GM21825 (cell line): ENCODE data around the gene SLC26A3.

ENCODE experiments used
- ATAC-seq: cut with Tn5 transposase; IDR thresholded peaks from one replicate; pipeline ENCODE4 v1.9.1; 2021; ENCODE audit warnings: mild to moderate bottlenecking, moderate library complexity; ENCODE audit not compliant: unreplicated experiment

SLC26A3 gene

DNA sequence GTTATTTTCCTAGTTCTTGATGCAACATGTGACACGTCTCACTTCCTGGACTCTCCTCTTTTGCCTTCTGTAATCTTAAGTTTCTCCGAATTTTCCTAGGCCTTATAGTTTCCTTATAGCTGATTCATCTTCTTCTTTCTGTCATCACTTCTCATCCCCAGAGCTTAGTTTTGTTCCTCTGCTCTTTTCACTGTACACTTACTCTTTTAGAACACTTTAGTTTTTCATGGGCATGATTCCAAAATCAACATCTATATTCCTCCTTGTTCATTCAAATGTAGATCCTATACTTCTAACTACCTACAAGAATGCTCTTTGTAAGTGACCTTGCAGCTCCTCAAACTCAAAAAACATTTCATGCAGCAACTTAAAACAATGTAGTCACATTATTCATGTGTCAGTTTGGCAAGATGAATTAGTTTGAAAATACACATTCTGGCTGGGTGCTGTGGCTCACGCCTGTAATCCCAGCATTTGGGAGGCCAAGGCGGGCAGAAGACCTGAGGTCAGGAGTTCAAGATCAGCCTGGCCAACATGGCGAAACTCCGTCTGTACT, 13.1 kb upstream of the SLC26A3 start:
- ATAC-seq, result no peak

DNA sequence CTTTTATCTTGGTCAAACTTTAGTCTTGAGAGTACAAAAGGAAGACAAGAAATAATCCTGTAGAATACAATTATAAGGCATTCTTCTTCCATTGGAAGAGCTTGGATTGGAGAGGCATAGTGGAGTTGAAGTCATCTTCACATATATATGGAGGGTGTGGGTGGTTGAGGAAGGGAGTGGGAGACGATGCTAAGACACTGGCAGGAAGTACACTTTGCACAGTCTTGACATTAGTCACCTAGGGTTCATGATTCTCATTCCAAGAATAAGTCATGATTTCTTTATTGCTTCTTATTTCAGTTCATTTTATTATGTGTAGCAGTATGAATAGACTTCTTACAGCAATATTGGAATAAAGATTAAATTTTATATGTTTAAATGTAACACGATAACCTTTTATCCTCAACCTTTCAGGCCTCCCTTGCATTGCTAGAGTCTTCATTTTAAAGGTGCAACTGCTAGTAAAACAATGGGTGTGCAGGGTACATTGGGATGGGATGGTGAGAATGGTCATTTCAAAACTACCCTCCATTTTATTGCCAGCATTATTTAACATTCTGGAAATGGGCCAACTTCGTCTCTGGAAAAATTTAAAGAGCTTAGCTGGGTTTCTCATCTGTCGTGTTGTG, 12.3 kb upstream of the SLC26A3 start:
- ATAC-seq, result no peak

- ATAC-seq, result no peak
Observed at GRCh38 chr7:107813524-107813923, 10.5 kb upstream of the SLC26A3 start.

- ATAC-seq, result no peak
Observed at GRCh38 chr7:107811934-107812333, 8.9 kb upstream of the SLC26A3 start.

- ATAC-seq, result no peak
Observed at GRCh38 chr7:107810626-107811025, 7.6 kb upstream of the SLC26A3 start.

DNA sequence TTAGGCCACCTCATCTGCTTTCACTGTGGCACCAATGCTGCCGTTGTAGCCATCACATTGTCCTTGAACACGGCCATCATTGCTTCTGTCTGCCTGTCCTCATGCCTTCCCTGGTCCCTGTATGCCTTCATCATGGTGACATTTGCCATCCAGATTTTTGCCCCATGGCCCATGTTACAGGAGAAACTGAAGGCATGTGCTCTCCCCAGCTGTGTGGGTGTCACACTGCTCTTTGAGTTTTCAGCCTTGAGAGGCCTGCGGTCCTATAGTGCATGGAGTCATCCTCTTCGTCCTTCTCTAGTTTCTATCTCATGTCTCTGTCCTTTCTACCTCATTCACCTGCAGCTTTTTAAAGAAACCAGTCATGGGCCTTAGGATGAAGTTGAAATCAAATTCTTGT, 6.2 kb upstream of the SLC26A3 start:
- no peak for ATAC-seq

DNA sequence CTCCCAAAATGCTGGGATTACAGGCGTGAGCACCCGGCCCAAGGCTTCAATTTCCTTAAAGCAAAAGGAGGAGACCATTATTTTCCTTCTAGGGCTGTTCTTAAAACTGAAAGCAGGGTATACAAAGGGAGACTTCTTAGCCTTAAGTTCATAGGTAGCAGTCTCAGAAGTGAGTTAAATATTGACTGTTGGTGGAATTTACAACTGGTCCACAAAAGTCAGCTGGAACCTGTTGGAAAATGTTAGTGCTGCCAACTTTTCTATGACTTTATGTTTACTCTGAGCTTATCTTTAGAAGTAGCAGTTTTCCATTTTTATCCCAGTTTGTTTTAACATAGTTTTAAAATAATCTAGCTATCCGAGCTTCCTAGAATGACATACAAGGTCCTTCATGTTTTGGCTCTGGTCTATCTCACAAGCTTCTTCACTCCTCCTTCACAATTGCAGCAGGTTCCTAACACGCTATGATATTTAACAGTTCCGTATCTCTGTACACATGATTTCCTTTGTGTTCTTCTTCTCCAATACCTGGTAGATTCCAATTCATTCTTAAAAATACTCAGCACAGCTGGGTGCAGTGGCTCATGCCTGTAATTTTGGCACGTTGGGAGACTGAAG, 3.3 kb downstream of the SLC26A3 start:
- ATAC-seq, result no peak

DNA sequence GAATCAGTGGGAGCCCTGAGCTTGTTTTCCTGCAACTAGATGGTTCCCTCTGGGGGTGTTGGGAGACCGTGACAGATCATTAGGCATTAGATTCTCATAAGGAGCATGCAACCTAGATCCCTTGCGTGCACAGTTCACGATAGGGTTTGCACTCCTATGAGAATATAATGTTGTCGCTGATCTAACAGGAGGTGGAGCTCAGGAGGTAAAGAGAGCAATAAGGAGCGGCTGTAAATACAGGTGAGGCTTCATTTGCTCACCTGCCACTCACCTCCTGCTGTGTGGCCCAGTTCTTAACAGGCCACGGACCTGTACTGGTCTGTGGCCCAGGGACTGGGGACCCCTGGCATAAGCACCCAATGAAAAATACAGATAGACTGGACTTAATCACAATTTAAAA, 10.7 kb downstream of the SLC26A3 start:
- no peak for ATAC-seq

GRCh38 chr7:107789647-107790046, 13.4 kb downstream of the SLC26A3 start:
- ATAC-seq, result no peak

- no peak for ATAC-seq
Observed at GRCh38 chr7:107788662-107789061, 14.4 kb downstream of the SLC26A3 start.

DNA sequence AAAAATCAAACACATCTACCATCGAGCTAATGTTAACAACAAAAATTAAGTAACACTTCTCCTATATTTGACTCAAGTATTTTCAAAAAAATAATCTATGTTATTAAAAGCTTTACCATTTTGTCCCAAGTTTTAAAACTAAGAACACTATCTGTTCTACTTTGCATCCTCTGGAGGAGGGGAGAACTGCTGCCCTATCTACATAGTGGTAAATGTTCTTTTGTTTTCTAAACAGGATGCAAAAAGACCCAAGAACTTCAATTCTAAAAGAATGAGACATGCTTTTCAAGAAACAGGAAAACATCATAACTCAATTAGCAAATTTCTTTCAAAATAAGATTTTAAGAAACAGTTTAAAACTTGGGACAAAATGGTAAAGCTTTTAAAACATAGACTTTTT, 14.8 kb downstream of the SLC26A3 start:
- no peak for ATAC-seq

DNA sequence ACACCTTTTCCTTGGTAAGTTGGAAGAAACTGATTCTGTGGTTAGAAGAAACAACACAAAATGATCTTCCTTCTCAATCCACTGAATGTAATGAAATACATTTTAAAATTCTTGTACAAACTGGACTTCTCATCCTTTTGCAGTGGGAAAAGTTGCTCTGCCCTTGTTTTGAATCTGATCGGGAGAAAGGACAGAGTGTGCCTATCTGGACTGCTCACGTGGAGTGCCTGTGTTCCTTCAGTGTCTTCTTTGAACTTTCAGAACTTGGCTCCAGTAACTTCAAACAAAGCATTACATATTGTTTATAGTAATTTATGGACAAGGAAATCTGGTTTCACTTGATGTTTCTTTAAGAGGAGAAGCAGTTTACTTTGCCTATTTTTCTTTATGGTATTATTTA, 17.1 kb downstream of the SLC26A3 start:
- ATAC-seq, result no peak

DNA sequence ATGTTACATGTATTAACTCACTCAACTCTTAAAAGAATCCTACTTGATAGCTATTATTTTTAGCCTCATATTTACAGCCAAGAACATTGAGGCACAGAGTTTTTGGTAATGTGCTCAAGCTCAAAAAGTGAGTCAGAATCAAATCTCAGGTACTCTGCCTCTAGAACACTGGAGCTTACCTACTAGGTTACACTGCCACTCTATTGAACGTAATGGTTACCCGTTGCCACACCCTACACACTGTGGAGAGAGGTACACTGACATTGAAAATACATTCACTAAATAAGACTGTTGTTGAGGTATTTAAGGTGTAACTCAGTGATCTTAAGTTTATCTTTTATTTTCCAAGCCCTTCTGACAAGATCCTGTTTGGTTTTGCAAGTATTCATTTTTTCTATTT, 17.9 kb downstream of the SLC26A3 start:
- no peak for ATAC-seq

DNA sequence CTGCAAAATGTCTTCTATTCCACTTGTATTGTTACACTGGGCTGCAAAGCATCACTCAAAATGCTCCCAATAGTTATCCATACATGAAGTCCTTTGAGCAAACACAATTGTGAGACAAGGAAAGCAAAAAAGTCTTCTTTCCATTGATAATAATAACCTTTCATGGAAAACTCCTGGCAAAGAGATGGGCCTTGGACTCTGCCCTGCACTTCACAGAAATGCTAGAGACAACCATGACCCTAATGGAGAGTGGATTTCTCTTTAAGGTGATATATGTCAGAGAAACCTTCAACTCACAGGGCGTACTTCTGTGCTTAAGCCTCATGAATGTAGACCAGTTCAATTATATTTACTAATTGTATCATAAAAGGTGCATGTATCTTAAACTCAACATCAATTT, 19.4 kb downstream of the SLC26A3 start:
- ATAC-seq, result no peak

DNA sequence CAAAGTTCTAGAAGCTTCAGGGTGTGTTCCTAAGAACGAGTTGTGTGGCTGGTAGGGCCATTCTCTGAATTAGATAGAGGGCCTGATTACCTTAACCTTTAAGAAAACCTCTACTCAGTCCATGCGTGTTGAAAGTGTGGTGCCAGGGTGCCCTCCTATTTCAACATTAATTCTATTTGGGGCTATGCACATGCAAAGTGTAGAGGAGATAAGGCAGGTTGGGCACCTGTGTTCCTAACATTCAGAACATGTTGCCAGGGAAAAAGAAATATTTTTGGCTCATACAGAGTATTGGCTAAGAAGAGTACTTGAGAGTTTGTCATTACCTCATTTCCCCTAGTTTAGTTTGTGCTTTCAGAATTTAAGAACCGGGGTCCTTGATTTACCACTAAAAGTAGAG, 20.6 kb downstream of the SLC26A3 start:
- ATAC-seq, result no peak

DNA sequence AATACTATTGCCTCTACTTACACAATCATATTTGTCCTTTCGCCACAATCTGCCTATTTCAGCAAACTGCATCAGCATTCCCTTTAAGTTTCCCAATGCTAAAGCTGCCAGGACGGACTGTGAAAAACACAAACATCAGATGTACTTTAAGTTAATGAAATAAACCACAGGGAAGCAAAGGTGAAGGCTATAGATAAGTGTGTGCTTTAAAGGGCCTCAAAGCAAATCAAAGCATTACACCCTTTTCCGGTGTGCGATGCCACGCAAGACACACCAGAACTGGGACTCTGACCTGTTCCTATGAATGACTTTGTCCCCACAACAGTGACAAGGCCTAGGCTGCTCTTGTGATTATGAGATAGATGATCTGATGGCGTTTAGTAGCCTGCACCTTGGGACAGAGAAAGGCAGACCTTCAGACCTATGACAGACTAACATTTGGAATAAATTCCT, 23.4 kb downstream of the SLC26A3 start:
- no peak for ATAC-seq

DNA sequence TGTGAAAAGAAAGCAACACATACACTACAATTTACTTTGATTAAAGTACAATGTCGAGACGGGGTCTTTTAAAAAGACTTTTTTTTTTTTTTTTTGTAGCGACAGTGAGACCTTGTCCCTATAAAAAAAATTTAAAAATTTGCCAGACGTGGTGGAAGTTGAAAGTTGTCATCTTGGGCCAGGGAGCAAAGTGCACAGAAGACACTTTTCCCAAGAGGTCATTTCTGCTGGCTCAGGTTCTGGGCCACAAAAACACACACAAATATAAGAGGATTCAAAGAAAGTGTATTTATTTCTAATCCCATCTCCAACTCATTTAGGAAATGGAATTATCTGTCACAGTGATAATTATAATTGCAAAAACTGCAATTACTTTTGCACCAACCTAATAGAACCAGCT, 24.7 kb downstream of the SLC26A3 start:
- ATAC-seq, result no peak

DNA sequence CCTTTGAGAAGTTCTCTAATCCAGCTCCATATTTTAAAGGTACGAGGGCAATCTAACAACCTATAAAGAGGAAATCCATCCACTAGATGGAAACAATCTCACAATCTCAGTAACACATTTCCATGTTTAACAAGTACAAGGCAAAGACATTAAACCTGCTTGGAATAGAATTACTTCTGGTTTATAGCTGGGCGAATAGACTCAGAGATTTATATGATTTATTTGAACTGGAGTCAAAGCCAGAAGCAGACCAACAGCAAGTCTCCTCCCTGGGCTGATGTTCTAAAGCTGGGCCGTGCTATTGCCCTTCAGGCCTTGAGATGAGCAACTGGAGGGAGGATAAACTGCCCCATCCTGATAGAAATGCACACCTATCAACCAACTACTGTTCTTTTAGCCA, 25.3 kb downstream of the SLC26A3 start:
- no peak for ATAC-seq

DNA sequence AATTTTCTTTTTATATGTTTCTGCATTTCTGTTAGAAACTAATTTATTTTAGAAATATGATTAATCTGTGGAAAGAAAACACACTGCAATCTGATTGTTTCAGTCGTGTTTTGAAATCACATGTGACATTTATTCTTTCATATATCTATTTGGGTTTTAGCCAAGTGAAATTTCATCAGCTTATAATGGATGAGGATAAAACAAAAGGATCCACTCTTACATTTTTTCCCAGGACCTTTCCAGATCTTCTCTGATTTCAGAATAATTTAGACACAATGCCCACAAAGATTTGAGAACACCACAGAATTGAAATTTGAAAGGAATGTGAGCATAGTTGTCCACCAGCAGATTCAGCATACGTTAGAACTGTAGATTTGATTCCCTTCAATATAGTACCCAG, 30.0 kb downstream of the SLC26A3 start:
- ATAC-seq, result no peak

DNA sequence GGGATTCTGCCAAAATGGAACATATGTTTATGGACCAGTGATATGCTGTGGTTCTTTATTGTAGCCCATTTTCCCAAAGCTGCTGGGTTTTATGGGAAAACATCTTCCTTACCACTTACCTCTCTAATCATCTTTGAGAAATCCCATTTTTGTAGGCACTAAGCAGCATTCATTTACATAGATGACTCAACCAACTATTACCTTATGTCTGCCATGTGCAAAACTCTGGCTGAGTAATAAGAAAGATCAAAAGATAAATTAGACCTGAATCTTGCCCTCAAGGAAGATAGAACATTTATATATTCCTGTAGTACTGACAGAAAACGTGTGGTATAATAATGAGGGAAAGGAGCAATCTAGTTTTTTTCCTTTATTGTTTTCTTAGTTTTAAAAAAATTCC, 34.8 kb downstream of the SLC26A3 start:
- ATAC-seq, result no peak

DNA sequence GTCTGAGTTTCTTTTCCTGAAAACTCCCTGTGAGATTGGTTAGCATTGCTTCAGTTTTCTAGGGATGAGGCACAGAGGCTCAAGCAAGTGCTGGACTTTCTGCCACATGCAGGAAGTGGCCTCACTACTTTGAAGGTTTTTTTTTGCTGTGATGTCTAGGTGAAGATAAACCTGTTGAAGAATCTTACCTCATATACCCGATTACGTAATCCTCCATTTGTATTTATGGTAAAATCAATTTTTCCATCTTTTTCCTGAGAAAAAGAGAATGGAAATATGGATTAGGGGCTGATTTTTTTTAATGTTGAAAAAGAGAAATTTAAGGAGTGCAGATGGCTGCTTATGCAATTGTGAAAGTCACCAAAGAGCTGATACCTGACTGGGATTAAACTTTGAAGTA, 35.6 kb downstream of the SLC26A3 start:
- ATAC-seq, result no peak

GRCh38 chr7:107758667-107759066, 44.4 kb downstream of the SLC26A3 start:
- ATAC-seq, result no peak

- no peak for ATAC-seq
Observed at GRCh38 chr7:107754642-107755041, 48.4 kb downstream of the SLC26A3 start.
